Activated naive CD4-positive, alpha-beta T cell treated with anti-CD3 and anti-CD28 coated beads, Interleukin-2, amount 50 U/mL, for 16 hours (primary cell): Measurements from ENCODE around the gene DGKI.
A peak's percentile ranks its signal among the peaks of the same experiment; 100 is the strongest.

Source experiments
- DNase-seq: peaks from one replicate; pipeline ENCODE4 v3.0.0-alpha.2; 2020

Gene DGKI

GRCh38 chr7:137642472-137642871, 204.3 kb downstream of the DGKI start:
- DNase-seq: no peak

GRCh38 chr7:137642031-137642430, 204.7 kb downstream of the DGKI start:
- no peak for DNase-seq

- no peak for DNase-seq
Observed at GRCh38 chr7:137636376-137636775, 210.4 kb downstream of the DGKI start.

GRCh38 chr7:137635874-137636273, 210.9 kb downstream of the DGKI start:
- DNase-seq: no peak

- no peak for DNase-seq
Observed at GRCh38 chr7:137635132-137635531, 211.6 kb downstream of the DGKI start.

GRCh38 chr7:137634356-137634755, 212.4 kb downstream of the DGKI start:
- DNase-seq: no peak

- DNase-seq: no peak
Observed at GRCh38 chr7:137633133-137633532, 213.6 kb downstream of the DGKI start.

- no peak for DNase-seq
Observed at GRCh38 chr7:137628216-137628615, 218.6 kb downstream of the DGKI start.

- peak; percentile 10 for DNase-seq
Observed at GRCh38 chr7:137626469-137627067, 220.2 kb downstream of the DGKI start.

GRCh38 chr7:137625197-137625596, 221.6 kb downstream of the DGKI start:
- DNase-seq: no peak

- DNase-seq: no peak
Observed at GRCh38 chr7:137619181-137619580, 227.6 kb downstream of the DGKI start.

- DNase-seq: no peak
Observed at GRCh38 chr7:137618748-137619147, 228.0 kb downstream of the DGKI start.

GRCh38 chr7:137613006-137613525, 233.7 kb downstream of the DGKI start:
- DNase-seq: no peak

GRCh38 chr7:137611606-137612005, 235.2 kb downstream of the DGKI start:
- DNase-seq: no peak

- no peak for DNase-seq
Observed at GRCh38 chr7:137609500-137609899, 237.3 kb downstream of the DGKI start.

GRCh38 chr7:137606061-137606674, 240.6 kb downstream of the DGKI start:
- DNase-seq: no peak

- DNase-seq: no peak
Observed at GRCh38 chr7:137603043-137603442, 243.7 kb downstream of the DGKI start.

- DNase-seq: no peak
Observed at GRCh38 chr7:137601642-137602041, 245.1 kb downstream of the DGKI start.

GRCh38 chr7:137597856-137598255, 248.9 kb downstream of the DGKI start:
- DNase-seq: no peak

GRCh38 chr7:137593115-137593711, 253.6 kb downstream of the DGKI start:
- DNase-seq: no peak

- no peak for DNase-seq
Observed at GRCh38 chr7:137592232-137592896, 254.4 kb downstream of the DGKI start.

- no peak for DNase-seq
Observed at GRCh38 chr7:137591421-137591837, 255.3 kb downstream of the DGKI start.

GRCh38 chr7:137590756-137591305, 255.9 kb downstream of the DGKI start:
- no peak for DNase-seq
